ENCODE data around the gene GATA2.

DNA sequence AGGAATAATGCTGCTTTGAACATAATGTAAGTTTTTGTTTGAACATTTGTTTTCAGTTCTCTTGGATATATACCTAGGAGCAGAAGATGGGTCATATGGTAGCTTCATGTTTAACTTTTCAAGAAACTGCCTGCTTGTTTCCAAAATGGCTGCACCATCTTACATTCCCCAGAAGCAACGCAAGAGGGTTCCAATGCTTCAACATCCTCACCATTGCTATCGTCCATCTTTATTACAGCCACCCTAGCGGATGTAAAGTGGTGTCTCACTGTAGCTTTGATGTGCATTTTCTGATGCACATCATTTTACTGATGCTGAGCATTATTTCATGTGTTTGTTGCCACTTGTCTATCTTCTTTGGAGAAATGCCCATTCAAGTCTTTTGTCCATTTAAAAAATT is 46.4 kb upstream of the GATA2 start:
- TF ChIP-seq, protein P1, sequence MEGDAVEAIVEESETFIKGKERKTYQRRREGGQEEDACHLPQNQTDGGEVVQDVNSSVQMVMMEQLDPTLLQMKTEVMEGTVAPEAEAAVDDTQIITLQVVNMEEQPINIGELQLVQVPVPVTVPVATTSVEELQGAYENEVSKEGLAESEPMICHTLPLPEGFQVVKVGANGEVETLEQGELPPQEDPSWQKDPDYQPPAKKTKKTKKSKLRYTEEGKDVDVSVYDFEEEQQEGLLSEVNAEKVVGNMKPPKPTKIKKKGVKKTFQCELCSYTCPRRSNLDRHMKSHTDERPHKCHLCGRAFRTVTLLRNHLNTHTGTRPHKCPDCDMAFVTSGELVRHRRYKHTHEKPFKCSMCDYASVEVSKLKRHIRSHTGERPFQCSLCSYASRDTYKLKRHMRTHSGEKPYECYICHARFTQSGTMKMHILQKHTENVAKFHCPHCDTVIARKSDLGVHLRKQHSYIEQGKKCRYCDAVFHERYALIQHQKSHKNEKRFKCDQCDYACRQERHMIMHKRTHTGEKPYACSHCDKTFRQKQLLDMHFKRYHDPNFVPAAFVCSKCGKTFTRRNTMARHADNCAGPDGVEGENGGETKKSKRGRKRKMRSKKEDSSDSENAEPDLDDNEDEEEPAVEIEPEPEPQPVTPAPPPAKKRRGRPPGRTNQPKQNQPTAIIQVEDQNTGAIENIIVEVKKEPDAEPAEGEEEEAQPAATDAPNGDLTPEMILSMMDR (IDR thresholded peaks at IDR 0.05; ENCODE audit: low read depth, low read length), result no peak
- TF ChIP-seq POLR2A (IDR thresholded peaks at IDR 0.05; ENCODE audit: extremely low read depth, insufficient read length), result no peak
- no peak for TF ChIP-seq MYC (IDR thresholded peaks at IDR 0.05; ENCODE audit: low read depth, low read length)

All from NB4 (cell line).